OCI-LY3 (cell line): ENCODE measurements around the gene NYAP1.

Experiments
- CTCF ChIP-seq: fragments of 200-600, 300-600 bp; sonication (generic); IDR thresholded peaks from 2 replicates; pipeline ENCODE4 v1.5.1; 2014; ENCODE audit warnings: antibody characterized with exemption, low read length, low read depth
- EZH2phosphoT487 ChIP-seq: fragments of 200-600 bp; shearing (Covaris generic); IDR thresholded peaks from 2 replicates; pipeline ENCODE4 v1.6.1; 2018; ENCODE audit warnings: antibody characterized with exemption, mixed run types, low read depth

GRCh38 chr7:100520138-100520537 lies 36.4 kb downstream of the NYAP1 start:
- TF ChIP-seq CTCF, result no peak
- TF ChIP-seq EZH2phosphoT487, result no peak
